Activated T-cell treated with anti-CD3 and anti-CD28 coated beads for 4 hours (primary cell): ENCODE data around the gene CCNL1.
"Not testable (repeated sequence)": the region's sequence is repeated elsewhere in the genome, so short reads cannot be mapped to it uniquely, and the experiment has no call there.

ENCODE experiments used
- DNase-seq: peaks from one replicate; pipeline ENCODE4 v3.0.0-alpha.2; 2020

Gene CCNL1

DNA sequence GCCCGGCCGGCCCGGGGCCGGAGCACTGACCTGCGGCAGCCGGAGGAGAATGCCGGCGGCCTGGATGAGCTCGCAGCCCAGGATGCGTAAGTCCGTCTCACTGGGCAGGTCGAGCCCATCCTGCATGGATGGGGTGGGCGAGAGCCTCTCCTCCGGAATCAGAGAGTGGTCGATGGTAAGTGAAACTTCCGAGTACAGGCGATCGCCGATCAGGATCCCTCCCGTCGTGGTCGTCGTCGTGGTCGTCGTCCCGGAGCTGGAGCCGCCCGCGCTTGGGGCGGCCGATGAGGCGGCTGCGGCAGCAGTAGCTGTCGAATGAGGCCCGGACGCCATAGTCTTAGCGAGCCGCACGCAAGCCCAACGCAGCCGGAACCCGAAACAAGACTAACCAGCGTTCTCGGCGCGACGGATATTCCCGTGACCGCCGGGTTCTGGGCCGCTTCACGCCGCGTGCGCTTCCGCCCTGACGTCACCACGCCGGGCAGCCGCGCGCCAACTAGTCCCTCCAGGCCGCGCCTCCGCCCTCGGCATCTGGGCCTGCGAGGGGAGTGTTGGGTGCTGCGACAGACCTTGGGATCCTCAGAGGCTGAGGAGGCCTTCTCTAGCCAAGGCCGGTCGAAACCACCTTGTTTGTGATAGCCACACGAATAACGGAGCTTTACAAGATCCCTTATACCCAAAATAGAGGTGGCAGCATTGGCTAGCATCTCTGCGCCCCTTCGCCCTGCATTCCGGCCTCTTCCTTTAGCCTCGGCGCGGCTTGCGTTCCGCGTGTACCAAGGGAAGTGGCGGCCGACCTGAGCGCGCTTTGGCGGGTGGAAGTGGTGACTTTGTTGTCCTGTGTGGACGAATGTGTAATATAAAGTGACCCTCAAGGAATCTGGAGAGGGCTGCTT lies at the start of gene CCNL1:
Gene CCNL1, minus strand, starts transcription at position 386 of the 896 bp plus-strand sequence. Its CDS starts 53 bp downstream, at position 333.
- peak; percentile 94 for DNase-seq

DNA sequence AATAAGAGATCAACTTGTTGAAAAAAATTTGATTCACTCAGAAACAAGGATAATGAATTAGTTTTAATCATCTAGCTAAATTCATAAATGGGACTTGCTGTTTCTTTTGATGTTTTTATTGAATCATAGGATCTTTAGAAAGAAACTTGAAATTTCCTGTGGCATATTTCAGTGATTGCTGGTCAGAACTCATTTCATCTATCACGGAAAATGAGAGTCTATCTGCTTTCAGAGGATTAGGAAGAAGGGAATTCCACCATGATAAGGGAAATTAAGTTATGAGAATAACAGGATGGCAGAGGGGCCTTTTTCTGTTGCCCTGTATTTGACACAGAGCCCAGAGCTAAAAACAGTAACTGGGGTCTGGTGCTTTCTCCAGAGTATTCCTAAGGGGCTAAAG lies 44.9 kb upstream of the CCNL1 start:
- DNase-seq = no peak

- no peak for DNase-seq
These were observed 44.5 kb upstream of the CCNL1 start for GRCh38 chr3:157204431-157204830.

- no peak for DNase-seq
These were observed 41.8 kb upstream of the CCNL1 start for GRCh38 chr3:157201648-157202278.

DNA sequence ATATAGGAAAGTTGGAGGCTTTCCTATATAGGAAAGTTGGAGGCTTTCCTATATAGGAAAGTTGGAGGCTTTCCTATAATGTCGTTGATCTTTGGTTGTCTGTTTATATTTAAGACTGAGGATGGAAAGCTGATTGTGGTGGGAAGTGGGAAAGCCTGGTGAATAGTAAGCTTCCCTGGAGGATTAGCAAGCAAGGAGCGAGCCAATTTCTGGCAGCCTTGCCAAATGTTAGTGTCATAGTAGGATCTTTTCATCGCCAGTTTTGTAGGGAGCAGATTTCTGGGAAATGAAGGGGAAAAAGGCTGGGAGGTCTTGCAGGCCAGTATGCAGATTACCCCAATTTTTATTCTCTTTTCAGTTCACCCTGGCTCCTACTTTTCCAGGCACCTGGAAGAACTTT lies 39.9 kb upstream of the CCNL1 start:
- DNase-seq = no peak

DNA sequence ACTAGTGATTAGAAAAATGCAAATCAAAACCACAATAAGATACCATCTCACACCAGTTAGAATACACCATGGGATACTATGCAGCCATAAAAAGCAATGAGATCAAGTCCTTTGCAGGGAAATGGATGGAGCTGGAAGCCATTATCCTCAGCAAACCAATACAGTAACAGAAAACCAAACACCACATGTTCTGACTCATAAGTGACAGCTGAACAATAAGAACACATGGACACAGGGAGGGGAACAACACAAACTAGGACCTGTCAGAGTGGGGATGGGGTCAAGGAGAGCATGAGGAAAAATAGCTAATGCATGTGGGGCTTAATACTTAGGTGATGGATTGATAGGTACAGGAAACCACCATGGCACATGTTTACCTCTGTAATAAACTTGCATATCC lies 36.0 kb upstream of the CCNL1 start:
- no peak for DNase-seq

- not testable (repeated sequence) for DNase-seq
These were observed 31.2 kb upstream of the CCNL1 start for GRCh38 chr3:157191149-157191548.

DNA sequence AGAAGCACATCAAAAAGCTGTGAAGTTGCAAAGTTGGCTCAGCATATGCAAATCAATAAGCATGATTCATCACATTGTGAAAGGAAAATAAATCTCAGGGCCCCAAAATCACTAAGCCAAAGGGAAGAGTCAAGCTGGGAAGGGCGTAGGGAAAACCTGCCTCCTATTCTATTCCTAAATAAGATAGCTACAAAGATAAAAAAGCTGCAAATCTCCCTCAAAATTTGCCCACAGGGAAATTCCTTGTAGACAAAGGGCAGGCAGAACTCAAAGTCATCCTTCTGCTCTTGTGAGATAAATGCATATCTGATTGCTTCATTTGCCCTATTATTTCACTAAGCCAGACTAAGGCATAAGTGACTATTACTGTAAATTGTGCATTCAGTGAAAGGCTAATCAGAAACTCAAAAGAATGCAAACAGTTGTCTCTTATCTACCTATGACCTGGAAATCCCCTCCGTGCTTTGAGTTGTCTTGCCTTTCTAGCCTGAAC lies 30.5 kb upstream of the CCNL1 start:
- DNase-seq = no peak

DNA sequence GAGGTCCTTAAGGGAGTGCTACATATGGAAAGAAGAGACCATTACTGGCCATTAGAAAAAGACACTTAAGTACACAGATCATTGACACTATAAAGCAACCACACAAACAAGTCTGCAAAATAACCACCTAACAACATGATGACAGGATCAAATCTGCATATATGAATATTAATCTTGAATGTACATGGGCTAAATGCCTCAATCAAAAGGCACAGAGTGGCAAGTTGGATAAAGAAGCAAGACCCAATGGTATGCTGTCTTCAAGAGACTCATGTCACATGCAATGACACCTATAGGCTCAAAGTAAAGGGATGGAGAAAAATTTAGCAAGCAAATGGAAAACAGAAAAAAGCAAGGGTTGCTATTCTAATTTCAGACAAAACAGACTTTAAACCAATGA lies 28.4 kb upstream of the CCNL1 start:
- DNase-seq = no peak

DNA sequence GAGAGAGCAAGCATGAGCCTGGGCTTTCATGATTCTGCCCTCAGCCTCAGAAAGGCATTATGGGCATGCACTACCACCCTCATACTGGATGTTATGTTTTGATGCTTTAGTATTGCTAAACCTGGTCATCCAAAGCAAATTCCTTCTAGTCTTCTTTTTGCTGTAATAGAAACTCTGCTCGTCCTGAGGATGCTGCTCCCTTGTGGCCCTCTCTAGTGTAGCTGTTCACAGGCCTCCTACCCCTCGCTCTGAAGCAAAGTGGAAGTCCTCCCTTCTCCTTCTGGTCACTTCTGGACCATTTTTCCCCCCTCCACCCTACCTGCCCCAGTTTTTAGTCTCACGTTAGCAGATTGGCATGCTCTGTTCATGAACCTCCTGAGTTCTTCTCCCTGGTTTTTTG lies 22.9 kb upstream of the CCNL1 start:
- DNase-seq = no peak

GRCh38 chr3:157180262-157180661 lies 20.3 kb upstream of the CCNL1 start:
- no peak for DNase-seq

DNA sequence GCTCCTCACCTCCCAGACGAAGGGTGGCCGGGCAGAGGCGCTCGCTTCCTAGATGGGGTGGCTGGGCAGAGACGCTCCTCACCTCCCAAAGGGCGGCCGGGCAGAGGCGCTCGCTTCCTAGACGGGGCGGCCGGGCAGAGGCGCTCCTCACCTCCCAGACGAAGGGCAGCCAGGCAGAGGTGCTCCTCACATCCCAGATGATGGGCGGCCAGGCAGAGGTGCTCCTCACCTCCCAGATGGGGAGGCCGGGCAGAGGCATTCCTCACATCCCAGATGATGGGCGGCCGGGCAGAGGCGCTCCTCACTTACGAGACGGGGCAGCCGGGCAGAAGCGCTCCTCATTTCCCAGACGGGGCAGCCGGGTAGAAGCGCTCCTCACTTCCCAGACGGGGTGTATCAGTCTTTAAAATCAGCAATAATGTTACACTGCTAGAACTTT lies 19.4 kb upstream of the CCNL1 start:
- no peak for DNase-seq

GRCh38 chr3:157178503-157179364 lies 18.8 kb upstream of the CCNL1 start:
- not testable (repeated sequence) for DNase-seq

- DNase-seq = not testable (repeated sequence)
These were observed 18.0 kb upstream of the CCNL1 start for GRCh38 chr3:157177801-157178453.

DNA sequence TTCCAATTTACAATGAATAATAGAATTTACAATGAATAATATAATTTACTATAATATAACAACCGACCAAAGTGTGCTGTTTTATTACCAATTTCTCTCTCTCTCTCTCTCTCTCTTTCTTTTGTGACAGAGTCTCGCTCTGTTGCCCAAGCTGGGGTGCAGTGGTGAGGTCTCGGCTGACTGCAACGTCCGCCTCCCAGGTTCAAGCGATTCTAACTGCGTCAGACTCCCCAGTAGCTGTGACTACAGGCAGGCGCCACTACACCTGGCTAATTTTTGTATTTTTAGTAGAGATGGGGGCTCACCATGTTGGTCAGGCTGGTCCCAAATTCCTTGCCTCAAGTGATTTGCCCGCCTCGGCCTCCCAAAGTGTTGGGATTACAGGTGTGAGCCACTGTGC lies 17.0 kb upstream of the CCNL1 start:
- DNase-seq = no peak

- no peak for DNase-seq
These were observed 16.0 kb upstream of the CCNL1 start for GRCh38 chr3:157175691-157176507.

DNA sequence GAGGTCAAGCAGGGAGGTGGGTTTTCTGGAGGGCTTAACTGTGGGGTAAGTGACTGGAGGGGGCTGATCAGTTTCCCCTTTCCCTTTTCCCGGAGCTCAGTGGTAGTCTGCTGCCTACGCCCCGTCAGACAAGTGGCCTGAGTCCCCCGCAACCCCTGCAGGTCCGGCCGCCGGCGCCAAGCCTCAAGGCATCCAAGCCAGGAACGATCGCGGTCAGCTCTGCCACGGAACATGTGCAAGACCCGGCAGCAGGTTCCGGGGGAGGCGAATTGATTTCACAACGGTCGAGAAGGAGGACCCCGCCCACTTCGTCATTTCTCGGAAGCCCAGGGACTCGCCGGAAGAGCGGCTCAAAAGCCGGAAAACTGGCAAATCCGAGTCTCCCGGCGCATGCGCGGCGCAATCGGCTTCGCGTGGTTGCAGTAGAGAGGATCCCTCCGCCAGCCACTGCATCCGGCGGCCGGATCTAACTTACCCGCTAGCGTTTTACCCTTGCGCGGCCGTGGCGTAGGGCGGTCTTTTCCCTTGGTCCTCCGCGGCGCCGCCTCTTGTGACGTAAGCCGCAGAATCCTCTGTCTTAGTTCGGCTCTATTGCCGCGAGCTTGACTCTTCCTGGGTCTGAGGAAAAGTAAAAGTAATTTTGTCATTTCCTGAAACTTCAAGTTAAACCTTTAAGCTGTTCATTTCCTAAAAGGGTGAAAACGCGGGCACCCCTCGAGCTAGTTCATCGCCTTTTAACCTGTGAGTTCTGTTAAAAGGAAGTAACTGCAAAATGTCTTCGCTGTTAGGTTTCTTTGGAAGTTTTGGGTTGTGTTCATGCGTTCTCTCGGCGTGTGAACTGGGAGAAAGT lies 14.9 kb upstream of the CCNL1 start:
- peak; percentile 97 for DNase-seq

GRCh38 chr3:157174290-157174648 lies 14.3 kb upstream of the CCNL1 start:
- DNase-seq = no peak

DNA sequence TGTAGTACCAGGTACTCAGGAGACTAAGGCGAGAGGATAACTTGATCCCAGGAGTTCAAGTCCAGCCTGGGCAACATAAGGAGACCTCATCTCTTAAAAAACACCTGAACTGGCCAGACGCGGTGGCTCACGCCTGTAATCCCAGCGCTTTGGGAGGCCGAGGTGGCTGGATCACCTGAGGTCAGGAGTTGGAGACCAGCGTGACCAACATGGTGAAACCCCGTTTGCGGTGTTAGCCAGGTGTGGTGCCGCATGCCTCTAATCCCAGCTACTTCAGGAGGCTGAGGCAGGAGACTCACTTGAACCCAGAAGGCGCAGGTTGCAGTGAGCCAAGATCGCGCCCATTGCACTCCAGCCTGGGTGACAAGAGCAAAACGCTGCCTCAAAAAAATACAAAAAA lies 13.4 kb upstream of the CCNL1 start:
- not testable (repeated sequence) for DNase-seq

DNA sequence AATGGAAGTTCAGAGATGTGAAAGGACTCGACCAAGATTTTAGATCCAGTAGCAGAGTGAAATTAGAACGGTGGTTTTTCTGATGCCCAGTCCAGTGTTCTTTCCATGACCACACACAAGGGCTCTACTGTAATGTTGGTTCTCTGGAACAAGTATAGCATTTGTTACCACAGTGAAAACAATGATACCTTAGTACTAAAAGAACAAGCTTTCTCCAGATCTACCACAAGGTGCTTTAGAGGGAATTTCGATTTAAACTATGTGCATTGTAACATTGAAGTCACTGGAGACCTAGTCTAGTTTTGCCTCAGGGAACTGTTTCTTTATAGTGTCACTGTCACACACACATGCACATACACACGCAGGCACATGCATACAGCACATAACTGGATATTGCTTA lies 12.8 kb upstream of the CCNL1 start:
- no peak for DNase-seq

DNA sequence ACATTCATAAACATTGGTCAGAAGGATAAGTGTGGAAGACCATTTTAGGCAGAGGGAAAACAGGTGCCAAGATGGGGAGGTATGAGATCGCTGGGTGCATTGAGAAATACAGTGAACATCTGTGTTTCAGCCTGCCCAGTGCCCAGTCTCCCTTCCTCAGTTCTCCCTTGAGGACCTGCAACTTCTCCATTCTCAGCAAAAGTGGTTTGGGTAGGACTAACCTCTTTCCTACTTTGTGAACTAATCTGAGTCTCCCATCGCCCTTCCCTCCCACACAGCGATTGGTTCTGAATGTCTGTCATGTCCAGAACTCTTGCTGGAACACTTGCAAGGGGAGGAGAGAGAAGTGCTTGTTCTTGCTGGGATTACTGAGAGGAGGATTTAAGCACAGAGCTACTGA lies 10.9 kb upstream of the CCNL1 start:
- no peak for DNase-seq
